HepG2 (cell line): Measurements from ENCODE around the gene SEMA5B. TPM values are rescaled to one million over a fixed set of nuclear protein-coding genes. Genes with fewer than 3 reads are reported as not detected.

Experiments
- ATAC-seq: fragments of 200-7000 bp; cut with Tn5 transposase; 3 replicates; pipeline ENCODE4 v1.9.1; 2020; ENCODE audit warnings: mild to moderate bottlenecking, moderate library complexity
- BruUV-seq: library from RNA; stranded (reverse); fragments of 400-500 nt; replicated peaks from 2 replicates; lab custom pipeline; 2021; lab: Mats Ljungman, UMichigan
- CTCF ChIA-PET: fragments of 300-600 bp; formaldehyde crosslinking; extraction: SDS; loops from one replicate; lab custom pipeline; 2021; ENCODE audit warnings: low total read pairs, inconsistent platforms, low intra/inter-chr PET ratio; lab: Yijun Ruan, JAX
- POLR2A ChIA-PET: fragments of 350-600 bp; sonication (Branson Sonifier 250); formaldehyde crosslinking; loops from one replicate; lab custom pipeline; 2020; ENCODE audit warnings: antibody characterized with exemption, inconsistent platforms; lab: Yijun Ruan, JAX
- DNase-seq: peaks from one replicate; pipeline ENCODE4 v3.0.0-alpha.2; 2015; ENCODE audit warnings: low spot score
- FAIRE-seq: peaks from 3 replicates; lab custom pipeline; 2011; peaks lifted over from hg19 to GRCh38; lab: Jason Lieb, UNC
- H2AFZ ChIP-seq: one replicate; pipeline ENCODE4 v1.6.1; 2011; ENCODE audit warnings: low read length, inconsistent platforms
- H3K27ac ChIP-seq: fragments of 300-600 bp; 3 replicates; pipeline ENCODE4 v1.8.0; 2011; ENCODE audit warnings: mixed run types, mild to moderate bottlenecking, mixed read lengths, low read length, inconsistent platforms; ENCODE audit not compliant: insufficient read depth; ENCODE audit errors: extremely low read length
- H3K27me3 ChIP-seq, 2 experiments: fragments of 200-600 bp in 1 of 2; 2 replicates in 1 of 2; 3 replicates in 1 of 2; pipeline versions ENCODE4 v1.6.0 to v1.8.0; 2011; ENCODE audit warnings: low read length in 2 of 2, mild to moderate bottlenecking in 2 of 2, moderate library complexity in 2 of 2, inconsistent platforms in 1 of 2; ENCODE audit not compliant: insufficient read depth in 2 of 2, control insufficient read depth in 1 of 2
- H3K36me3 ChIP-seq, 2 experiments: fragments of 200-600 bp in 1 of 2; replicated peaks in 1 of 2; 2 replicates in 1 of 2; 3 replicates in 1 of 2; pipeline versions ENCODE4 v1.5.1 to v1.8.0; 2011; ENCODE audit warnings: low read length in 2 of 2, inconsistent platforms in 1 of 2; ENCODE audit not compliant: insufficient read depth in 2 of 2, control insufficient read depth in 1 of 2
- H3K4me1 ChIP-seq: 2 replicates; pipeline ENCODE4 v1.5.1; 2012; ENCODE audit warnings: low read length, inconsistent platforms; ENCODE audit not compliant: insufficient read depth
- H3K4me2 ChIP-seq: 2 replicates; pipeline ENCODE4 v1.6.0; 2011; ENCODE audit warnings: low read depth, low read length, inconsistent platforms
- H3K4me3 ChIP-seq, 3 experiments: fragments of 200-600 bp in 1 of 3; sonication (generic), shearing (Covaris generic) in 1 of 3; replicated peaks in 1 of 3; 2 replicates each; pipeline ENCODE4 v1.5.1; 2011 to 2016; ENCODE audit warnings: low read length in 3 of 3, inconsistent platforms in 2 of 3, low read depth in 2 of 3, mild to moderate bottlenecking in 2 of 3, control low read depth in 1 of 3, mixed read lengths in 1 of 3; ENCODE audit not compliant: insufficient read depth in 1 of 3
- H3K79me2 ChIP-seq: one replicate; pipeline ENCODE4 v1.6.1; 2011; ENCODE audit warnings: low read length, inconsistent platforms; ENCODE audit not compliant: insufficient read depth
- H3K9ac ChIP-seq: 2 replicates; pipeline ENCODE4 v1.6.0; 2011; ENCODE audit warnings: mild to moderate bottlenecking, low read depth, low read length, inconsistent platforms; ENCODE audit not compliant: insufficient read depth
- H3K9me3 ChIP-seq: 2 replicates; pipeline ENCODE4 v1.5.1; 2012; ENCODE audit warnings: mild to moderate bottlenecking, low read length
- H4K20me1 ChIP-seq: 2 replicates; pipeline ENCODE4 v1.6.0; 2011; ENCODE audit warnings: inconsistent platforms, mild to moderate bottlenecking, low read length, moderate library complexity; ENCODE audit not compliant: insufficient read depth
- CEBPB ChIP-seq: IDR thresholded peaks from 2 replicates; pipeline ENCODE4 v1.6.1; 2011; ENCODE audit warnings: low read depth, low read length, improper control_type of control experiment, borderline replicate concordance
- KLF6 ChIP-seq: IDR thresholded peaks from 2 replicates; pipeline ENCODE4 v1.8.0; 2016; ENCODE audit warnings: missing biosample characterization, missing genetic modification reagents
- PAX8 ChIP-seq: sonication (generic); formaldehyde crosslinking; IDR thresholded peaks from 2 replicates; pipeline ENCODE4 v1.8.0; 2022; ENCODE audit warnings: mild to moderate bottlenecking, missing genetic modification reagents, borderline replicate concordance
- SMAD9 ChIP-seq: sonication (generic); formaldehyde crosslinking; IDR thresholded peaks from 2 replicates; pipeline ENCODE4 v1.5.1; 2020; ENCODE audit warnings: mild to moderate bottlenecking, missing genetic modification reagents
- STAG1 ChIP-seq: sonication (generic); formaldehyde crosslinking; IDR thresholded peaks from 2 replicates; pipeline ENCODE4 v1.4.0; 2020; ENCODE audit warnings: missing genetic modification reagents
- ZNF703 ChIP-seq: sonication (generic); formaldehyde crosslinking; IDR thresholded peaks from 2 replicates; pipeline ENCODE4 v1.5.1; 2020; ENCODE audit warnings: missing genetic modification reagents, mild to moderate bottlenecking, moderate library complexity, borderline replicate concordance
- WGBS: methylation state at CpG from one replicate; pipeline ENCODE4 v1.1.6; 2017; ENCODE audit warnings: low lambda C conversion rate; 5-methylcytosine and 5-hydroxymethylcytosine counted together
- in situ Hi-C: cut with HindIII; loops from 2 replicates; pipeline ENCODE4 v1.10.0; 2017; ENCODE audit warnings: low pct_unique_long_range_greater_than_20kb; ENCODE audit not compliant: extremely low pct_ligation_motif_present
- intact Hi-C: fragments of 100-400 bp; cut with micrococcal nuclease; formaldehyde crosslinking; loops from one replicate; pipeline ENCODE4 v1.10.0; 2022; ENCODE audit not compliant: unreplicated experiment
- polyA plus RNA-seq, 8 experiments: library from polyadenylated mRNA; depleted of rRNA in 3 of 8; stranded (reverse) in 7 of 8; unstranded in 1 of 8; fragments of >200 nt; fragmentation: Illumina TruSeq in 4 of 8; extraction: Trizol in 4 of 8; gene quantifications; 2 replicates each; pipeline versions ENCODE4 v1.2.1 to v1.2.3, GENCODE V29; 2011 to 2016; ENCODE audit warnings: low read depth in 4 of 8, missing spikeins in 1 of 8, mixed read lengths in 1 of 8; ENCODE audit not compliant: insufficient read depth in 1 of 8
- total RNA-seq, 5 experiments: library from RNA; depleted of rRNA; stranded (reverse); fragments of >200 nt; fragmentation: Illumina TruSeq; extraction: Trizol; gene quantifications; 2 replicates each; pipeline ENCODE4 v1.2.3, GENCODE V29; 2016; ENCODE audit warnings: low read depth in 1 of 5
- TF ChIP-seq, protein P1 (sequence below): IDR thresholded peaks from 2 replicates; pipeline ENCODE4 v1.6.1; 2012; ENCODE audit warnings: low read length, improper control_type of control experiment
- TF ChIP-seq, protein P2 (sequence below): sonication (generic); formaldehyde crosslinking; IDR thresholded peaks from 2 replicates; pipeline ENCODE4 v1.5.0; 2020; ENCODE audit warnings: mild to moderate bottlenecking, missing genetic modification reagents, moderate library complexity
- TF ChIP-seq, protein P3 (sequence below): IDR thresholded peaks from 2 replicates; pipeline ENCODE4 v1.6.1; 2016; ENCODE audit warnings: missing genetic modification reagents, missing compliant biosample characterization

Gene SEMA5B
- total and polyA plus RNA-seq, 2 of the 13 experiments (the other 11 are each of a cell fraction or from before 2014, with no cell fraction given) = not detected

DNA sequence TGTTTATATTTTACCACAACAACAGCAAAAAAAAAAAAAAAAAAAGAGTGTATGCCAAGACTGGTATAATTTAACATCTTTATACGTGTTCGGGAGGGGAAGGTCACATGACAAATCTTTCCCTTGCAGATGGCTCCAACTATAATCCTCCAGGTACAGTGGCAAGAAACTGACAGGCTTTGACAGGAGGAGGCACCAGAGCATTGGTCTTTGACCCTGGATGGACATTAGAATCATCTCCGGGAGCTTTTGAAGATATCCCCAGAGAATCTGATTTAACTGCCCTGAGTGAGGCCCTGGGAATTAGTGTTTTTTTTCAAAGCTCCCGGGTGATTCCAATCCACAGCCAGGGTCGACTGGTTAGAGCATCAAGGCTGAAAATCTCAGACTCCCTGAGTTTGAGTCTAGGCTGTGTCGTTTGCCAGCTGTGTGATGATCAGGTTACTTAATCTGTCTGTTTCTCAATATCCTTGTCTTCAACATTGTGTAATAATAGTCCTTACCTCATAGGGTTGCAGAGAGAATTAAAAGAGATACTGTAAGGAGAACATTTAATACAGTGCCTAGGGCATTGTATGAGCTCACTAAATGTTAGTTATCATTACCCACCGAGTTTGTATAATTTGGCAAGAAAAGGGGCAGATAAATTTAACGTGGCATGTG, 8.9 kb upstream of the SEMA5B start:
- no peak for FAIRE-seq
- Histone ChIP-seq H3K4me2 (no peak overlapping the region), H2AFZ (no peak overlapping the region), H4K20me1 (no peaks in the 10 kb centered on the region), H3K9ac (no peak overlapping the region), H3K4me1 (peaks cover 10% of the 10 kb centered on the region), H3K9me3 (no peaks in the 10 kb centered on the region), H3K79me2 (no peaks in the 10 kb centered on the region), H3K27ac (no peak overlapping the region), H3K27me3 (peaks cover 0 to 17% of the 10 kb centered on the region in 2 experiments; a peak in 3 of 5 replicates), H3K4me3 (no peak overlapping the region), H3K36me3 (no peaks in the 10 kb centered on the region)
- in situ Hi-C loops = loop anchor here (25.0 kb wide), 1 partner anchor 274 kb away; no protein-coding TSS in a partner anchor
- DNase-seq = peak; percentile 24
- peak; percentile 62; the same call in 2 of the 3 replicates for ATAC-seq
- 7% methylated on average over 8 of the region's 8 CpGs for WGBS
- TF ChIP-seq, protein P1, sequence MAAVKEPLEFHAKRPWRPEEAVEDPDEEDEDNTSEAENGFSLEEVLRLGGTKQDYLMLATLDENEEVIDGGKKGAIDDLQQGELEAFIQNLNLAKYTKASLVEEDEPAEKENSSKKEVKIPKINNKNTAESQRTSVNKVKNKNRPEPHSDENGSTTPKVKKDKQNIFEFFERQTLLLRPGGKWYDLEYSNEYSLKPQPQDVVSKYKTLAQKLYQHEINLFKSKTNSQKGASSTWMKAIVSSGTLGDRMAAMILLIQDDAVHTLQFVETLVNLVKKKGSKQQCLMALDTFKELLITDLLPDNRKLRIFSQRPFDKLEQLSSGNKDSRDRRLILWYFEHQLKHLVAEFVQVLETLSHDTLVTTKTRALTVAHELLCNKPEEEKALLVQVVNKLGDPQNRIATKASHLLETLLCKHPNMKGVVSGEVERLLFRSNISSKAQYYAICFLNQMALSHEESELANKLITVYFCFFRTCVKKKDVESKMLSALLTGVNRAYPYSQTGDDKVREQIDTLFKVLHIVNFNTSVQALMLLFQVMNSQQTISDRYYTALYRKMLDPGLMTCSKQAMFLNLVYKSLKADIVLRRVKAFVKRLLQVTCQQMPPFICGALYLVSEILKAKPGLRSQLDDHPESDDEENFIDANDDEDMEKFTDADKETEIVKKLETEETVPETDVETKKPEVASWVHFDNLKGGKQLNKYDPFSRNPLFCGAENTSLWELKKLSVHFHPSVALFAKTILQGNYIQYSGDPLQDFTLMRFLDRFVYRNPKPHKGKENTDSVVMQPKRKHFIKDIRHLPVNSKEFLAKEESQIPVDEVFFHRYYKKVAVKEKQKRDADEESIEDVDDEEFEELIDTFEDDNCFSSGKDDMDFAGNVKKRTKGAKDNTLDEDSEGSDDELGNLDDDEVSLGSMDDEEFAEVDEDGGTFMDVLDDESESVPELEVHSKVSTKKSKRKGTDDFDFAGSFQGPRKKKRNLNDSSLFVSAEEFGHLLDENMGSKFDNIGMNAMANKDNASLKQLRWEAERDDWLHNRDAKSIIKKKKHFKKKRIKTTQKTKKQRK = no peak
- no peak for TF ChIP-seq KLF6 (CRISPR knock-in tag)
- TF ChIP-seq SMAD9 (CRISPR knock-in tag) = no peak
- peak; percentile 73 for TF ChIP-seq CEBPB
- TF ChIP-seq, protein P2, sequence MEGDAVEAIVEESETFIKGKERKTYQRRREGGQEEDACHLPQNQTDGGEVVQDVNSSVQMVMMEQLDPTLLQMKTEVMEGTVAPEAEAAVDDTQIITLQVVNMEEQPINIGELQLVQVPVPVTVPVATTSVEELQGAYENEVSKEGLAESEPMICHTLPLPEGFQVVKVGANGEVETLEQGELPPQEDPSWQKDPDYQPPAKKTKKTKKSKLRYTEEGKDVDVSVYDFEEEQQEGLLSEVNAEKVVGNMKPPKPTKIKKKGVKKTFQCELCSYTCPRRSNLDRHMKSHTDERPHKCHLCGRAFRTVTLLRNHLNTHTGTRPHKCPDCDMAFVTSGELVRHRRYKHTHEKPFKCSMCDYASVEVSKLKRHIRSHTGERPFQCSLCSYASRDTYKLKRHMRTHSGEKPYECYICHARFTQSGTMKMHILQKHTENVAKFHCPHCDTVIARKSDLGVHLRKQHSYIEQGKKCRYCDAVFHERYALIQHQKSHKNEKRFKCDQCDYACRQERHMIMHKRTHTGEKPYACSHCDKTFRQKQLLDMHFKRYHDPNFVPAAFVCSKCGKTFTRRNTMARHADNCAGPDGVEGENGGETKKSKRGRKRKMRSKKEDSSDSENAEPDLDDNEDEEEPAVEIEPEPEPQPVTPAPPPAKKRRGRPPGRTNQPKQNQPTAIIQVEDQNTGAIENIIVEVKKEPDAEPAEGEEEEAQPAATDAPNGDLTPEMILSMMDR (CRISPR knock-in tag) = peak; percentile 64
- TF ChIP-seq PAX8 (CRISPR knock-in tag) = no peak
- TF ChIP-seq, protein P3, sequence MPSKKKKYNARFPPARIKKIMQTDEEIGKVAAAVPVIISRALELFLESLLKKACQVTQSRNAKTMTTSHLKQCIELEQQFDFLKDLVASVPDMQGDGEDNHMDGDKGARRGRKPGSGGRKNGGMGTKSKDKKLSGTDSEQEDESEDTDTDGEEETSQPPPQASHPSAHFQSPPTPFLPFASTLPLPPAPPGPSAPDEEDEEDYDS = no peak
- no peak for TF ChIP-seq ZNF703 (CRISPR knock-in tag)
- TF ChIP-seq STAG1 (CRISPR knock-in tag) = peak; percentile 58
- BruUV-seq = no TSS peak
- intact Hi-C loops = loop anchor here (10.0 kb wide), 1 partner anchor 218 kb away; no protein-coding TSS in a partner anchor
- ChIA-PET POLR2A (no interaction called here), CTCF (no interaction called here)
